Frontal cortex (tissue), 4 donors: Measurements from ENCODE around the gene GMPPA. TPM values are rescaled to one million over a fixed set of nuclear protein-coding genes. Genes with fewer than 3 reads are reported as not detected.
A peak's percentile ranks its signal among the peaks of the same experiment; 100 is the strongest.

Experiments
- DNase-seq, 2 donors: peaks; one replicate each; pipeline ENCODE4 v3.0.0; 2012; ENCODE audit warnings: low spot score in 2 of 2
- FAIRE-seq: peaks from 2 replicates; lab custom pipeline; 2012; peaks lifted over from hg19 to GRCh38; lab: Jason Lieb, UNC
- total RNA-seq: library from RNA; depleted of rRNA; stranded (reverse); fragments of >200 nt; gene quantifications from one replicate; pipeline ENCODE4 v1.2.3, GENCODE V29; 2014
- donor health status: control.
- donor health status: control.
- donor health status: control.

The GMPPA gene
- total RNA-seq, 1 donor from 2014 or later: 13.0 TPM

GRCh38 chr2:219466816-219467735, 31.6 kb upstream of the GMPPA start:
- DNase-seq (no peak), FAIRE-seq (no peak)

GRCh38 chr2:219467736-219468075, 31.0 kb upstream of the GMPPA start:
- FAIRE-seq (no peak), DNase-seq (no peak)

GRCh38 chr2:219468410-219469185, 30.1 kb upstream of the GMPPA start:
- FAIRE-seq (no peak), DNase-seq (no peak)

GRCh38 chr2:219469186-219469724, 29.4 kb upstream of the GMPPA start:
- FAIRE-seq (no peak), DNase-seq (no peak)

GRCh38 chr2:219470429-219470828, 28.3 kb upstream of the GMPPA start:
- no peak for FAIRE-seq
- DNase-seq: no peak

- DNase-seq: no peak
- no peak for FAIRE-seq
These were observed 27.0 kb upstream of the GMPPA start for GRCh38 chr2:219471476-219472371.

GRCh38 chr2:219472629-219473187, 26.0 kb upstream of the GMPPA start:
- no peak for DNase-seq
- no peak for FAIRE-seq

GRCh38 chr2:219473511-219473910, 25.2 kb upstream of the GMPPA start:
- FAIRE-seq: no peak
- no peak for DNase-seq

GRCh38 chr2:219474285-219475060, 24.2 kb upstream of the GMPPA start:
- no peak for DNase-seq
- no peak for FAIRE-seq

- DNase-seq (no peak), FAIRE-seq (no peak)
These were observed 23.4 kb upstream of the GMPPA start for GRCh38 chr2:219475278-219475677.

- peak in 1 of 2 donors; percentile 76 for DNase-seq
- no peak for FAIRE-seq
These were observed 22.7 kb upstream of the GMPPA start for GRCh38 chr2:219475697-219476651.

GRCh38 chr2:219476652-219477151, 22.0 kb upstream of the GMPPA start:
- DNase-seq (no peak), FAIRE-seq (no peak)

GRCh38 chr2:219477179-219477578, 21.5 kb upstream of the GMPPA start:
- FAIRE-seq (no peak), DNase-seq (no peak)

GRCh38 chr2:219477815-219478214, 20.9 kb upstream of the GMPPA start:
- FAIRE-seq: no peak
- DNase-seq: no peak

- no peak for FAIRE-seq
These were observed 19.8 kb upstream of the GMPPA start for GRCh38 chr2:219478916-219479315.

GRCh38 chr2:219480004-219480403, 18.7 kb upstream of the GMPPA start:
- FAIRE-seq (no peak), DNase-seq (no peak)

More at GRCh38 chr2:219478916-219479315, 19.8 kb upstream of the GMPPA start:
- no peak for DNase-seq

GRCh38 chr2:219482674-219483405, 15.9 kb upstream of the GMPPA start:
- no peak for FAIRE-seq
- DNase-seq: no peak
